Germinal center (tissue), 1 donor: ENCODE measurements around the gene MFAP3L.

Experiments used
- DNase-seq: peaks from one replicate; pipeline ENCODE4 v3.0.0; 2012; ENCODE audit warnings: mixed read lengths, low spot score

Gene MFAP3L

GRCh38 chr4:170022211-170022610 lies 4.0 kb downstream of the MFAP3L start:
- DNase-seq, result no peak

GRCh38 chr4:170017252-170017651 lies 8.9 kb downstream of the MFAP3L start:
- no peak for DNase-seq

DNA sequence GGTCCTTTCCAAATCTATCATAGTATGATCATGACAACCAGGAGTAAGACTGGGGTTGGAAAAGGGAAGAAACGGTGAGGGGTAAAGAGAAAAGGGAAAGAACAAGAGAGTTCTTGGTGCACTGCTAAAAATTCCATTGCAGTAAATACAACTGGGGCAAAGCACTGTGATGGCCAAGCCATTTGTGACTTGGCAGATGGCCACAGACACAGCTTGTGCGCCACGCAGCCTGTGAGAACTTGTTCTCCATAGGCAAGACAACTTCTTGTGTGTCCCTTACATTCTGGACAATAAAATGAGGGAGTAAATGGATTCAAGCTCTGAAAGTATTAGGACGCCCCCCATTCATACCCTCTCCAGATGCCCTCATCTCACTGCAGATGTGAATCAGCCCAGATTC lies 10.9 kb downstream of the MFAP3L start:
- DNase-seq, result no peak

DNA sequence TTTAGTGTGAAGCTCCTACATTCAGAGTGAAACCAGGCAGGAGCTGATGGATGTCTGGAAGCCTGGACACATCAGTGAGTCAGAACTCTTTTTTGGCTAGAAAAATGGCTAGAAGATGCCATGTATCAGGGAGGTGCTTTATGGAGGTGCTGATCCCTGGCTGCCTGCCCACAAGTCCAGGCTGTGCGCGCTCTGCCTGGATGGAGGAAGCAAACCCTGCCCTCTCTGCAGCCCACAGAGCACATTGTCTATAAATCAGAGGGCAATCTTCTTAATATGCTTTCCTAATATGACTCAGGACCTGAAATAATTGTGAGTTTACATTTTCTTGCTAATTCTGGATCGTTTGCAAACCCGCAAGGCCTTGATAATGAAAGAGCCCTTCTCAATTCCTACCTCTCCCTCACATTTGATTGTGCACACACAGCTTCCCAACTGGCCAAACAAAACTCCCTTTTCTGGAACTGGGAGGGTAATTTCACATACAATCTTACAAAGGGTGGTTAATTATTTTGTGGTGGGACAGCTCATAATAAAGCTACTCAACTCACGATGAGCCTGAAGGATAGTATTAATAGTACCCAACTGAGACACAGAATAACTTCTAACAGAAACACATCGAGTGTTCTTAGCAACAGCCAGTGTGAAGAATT lies 11.7 kb downstream of the MFAP3L start:
- DNase-seq, result no peak

DNA sequence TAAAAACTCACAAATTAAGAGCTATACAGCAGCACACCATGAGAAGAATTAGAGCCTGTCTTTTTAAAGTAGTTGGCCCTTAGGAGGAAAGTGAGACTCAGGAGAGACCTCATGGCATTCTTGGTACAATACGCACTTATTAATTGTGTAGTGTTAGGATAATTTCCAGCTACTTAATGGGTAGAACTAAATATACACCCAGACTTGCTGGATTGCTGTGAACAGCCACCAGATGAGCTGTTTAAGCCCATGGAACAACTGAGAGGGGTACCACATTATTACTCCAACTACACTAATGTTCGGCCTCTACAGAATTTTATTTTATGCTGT lies 13.6 kb downstream of the MFAP3L start:
- no peak for DNase-seq

DNA sequence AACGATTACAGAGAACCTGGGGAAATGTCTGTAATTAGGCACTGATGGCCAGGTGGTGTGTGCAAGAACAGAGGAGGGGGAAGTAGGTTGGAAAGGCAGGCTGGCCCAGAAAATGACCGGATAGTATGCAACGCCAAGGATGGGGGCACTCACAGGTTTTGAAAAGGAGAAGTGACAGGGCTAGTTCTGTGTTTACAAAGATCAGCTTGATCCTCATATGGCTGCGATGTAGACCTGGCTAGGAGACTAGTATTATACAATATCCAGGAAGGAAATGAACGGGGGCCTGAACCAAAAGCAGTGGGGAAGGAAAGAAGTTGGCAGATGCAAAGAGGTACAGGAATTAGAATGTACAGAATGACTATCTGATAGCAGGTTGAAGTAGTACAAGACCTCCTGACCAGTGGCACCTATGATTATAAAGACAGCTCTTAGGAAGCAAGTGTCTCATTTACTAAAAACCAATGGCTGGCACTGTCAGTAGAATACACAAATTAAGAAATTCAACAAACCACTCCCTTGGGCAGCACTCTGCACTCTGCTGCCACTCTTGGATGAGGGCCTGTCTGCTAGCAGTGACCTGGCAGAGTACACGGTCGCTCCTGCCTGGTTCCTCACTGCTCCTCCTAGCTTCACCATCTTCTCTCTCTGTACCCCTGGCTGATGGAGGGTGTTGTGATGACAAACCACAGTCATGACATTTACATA lies 14.1 kb downstream of the MFAP3L start:
- DNase-seq, result no peak

GRCh38 chr4:170009291-170009690 lies 16.9 kb downstream of the MFAP3L start:
- DNase-seq, result no peak

GRCh38 chr4:170008801-170009200 lies 17.4 kb downstream of the MFAP3L start:
- no peak for DNase-seq

DNA sequence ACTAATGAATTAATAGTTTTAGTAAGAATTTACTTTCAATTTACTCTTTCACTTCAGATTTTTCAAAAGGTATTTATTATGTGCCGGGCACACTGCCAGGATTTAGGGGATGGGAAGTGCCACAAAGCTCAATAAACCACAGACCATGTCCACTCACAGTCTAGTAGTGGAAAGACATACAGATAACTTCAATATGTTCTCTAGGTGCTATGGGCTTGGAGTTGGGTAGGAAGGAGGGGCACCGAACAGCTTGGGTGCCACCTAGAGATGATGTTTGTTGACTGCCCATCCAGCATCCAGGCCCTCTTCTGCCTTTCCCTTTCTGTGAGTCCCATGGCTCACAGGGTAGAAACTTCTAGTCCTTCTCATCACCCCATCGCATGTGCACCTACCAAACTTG lies 17.8 kb downstream of the MFAP3L start:
- no peak for DNase-seq

DNA sequence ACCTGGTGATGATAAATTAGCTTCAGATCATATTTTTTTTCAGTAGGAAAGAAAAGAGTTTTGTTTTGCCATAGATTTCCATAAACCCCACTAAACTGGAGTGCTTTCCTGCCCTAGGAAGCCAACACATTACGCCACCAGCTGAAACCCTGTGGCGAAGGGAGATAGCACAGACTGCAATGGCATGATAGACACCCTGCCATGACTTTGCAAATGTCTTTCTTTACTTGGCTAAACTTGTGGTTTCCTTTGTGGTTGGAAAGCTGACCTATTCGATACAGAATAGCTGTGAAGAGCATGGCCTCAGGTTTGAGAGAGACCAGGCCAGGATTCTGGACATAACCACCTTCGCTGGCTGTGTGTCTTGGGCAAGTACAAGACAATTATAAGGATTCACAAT lies 19.1 kb downstream of the MFAP3L start:
- DNase-seq, result no peak

DNA sequence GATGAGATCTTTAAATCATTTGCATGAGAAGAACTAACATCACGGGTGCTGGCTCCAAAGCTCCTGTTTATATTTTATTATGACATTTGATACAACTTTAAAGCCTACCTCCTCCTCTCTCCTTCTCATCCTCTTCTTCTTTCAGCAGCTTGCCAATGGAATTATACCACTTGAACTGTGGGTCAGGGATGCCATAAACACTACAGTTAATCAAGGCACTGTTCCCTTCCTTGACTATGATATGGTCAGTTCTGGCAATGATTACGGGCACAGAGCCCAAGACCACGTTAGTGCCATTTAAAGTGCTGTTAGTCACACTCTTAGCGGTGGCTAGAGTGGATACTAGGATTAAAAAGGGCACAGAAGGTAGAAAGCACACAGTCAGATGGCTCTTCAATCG lies 20.7 kb downstream of the MFAP3L start:
- no peak for DNase-seq

DNA sequence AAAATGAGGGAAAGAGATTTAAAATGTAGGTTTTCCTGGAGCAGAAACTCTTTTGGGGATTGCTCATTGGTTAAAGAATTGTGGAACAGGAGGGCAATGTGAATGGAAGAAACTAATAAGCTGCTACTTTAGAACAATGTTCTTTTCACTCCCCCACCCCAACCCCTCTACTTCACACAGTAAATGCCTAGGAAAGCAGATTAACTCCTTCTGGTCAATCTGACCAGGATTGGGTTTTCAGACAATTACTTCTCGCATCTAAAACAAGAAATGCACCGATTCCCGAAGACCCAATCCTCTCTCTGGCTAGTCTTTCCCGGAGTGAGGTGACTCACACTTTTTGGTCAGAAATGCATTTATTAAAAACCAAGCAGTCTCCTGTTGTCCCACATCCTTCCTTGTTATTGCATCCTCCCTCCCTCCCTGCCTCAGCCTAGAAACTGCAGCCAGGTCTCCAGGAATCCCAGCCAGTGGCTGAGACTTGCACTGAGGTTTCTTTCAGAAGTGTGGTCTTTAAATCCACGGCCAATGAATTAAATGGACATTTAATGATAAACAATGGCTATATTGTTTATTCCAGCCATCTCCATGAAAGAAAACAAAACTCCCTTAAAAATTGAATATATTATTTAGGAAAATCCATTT lies 21.4 kb downstream of the MFAP3L start:
- DNase-seq, result no peak

DNA sequence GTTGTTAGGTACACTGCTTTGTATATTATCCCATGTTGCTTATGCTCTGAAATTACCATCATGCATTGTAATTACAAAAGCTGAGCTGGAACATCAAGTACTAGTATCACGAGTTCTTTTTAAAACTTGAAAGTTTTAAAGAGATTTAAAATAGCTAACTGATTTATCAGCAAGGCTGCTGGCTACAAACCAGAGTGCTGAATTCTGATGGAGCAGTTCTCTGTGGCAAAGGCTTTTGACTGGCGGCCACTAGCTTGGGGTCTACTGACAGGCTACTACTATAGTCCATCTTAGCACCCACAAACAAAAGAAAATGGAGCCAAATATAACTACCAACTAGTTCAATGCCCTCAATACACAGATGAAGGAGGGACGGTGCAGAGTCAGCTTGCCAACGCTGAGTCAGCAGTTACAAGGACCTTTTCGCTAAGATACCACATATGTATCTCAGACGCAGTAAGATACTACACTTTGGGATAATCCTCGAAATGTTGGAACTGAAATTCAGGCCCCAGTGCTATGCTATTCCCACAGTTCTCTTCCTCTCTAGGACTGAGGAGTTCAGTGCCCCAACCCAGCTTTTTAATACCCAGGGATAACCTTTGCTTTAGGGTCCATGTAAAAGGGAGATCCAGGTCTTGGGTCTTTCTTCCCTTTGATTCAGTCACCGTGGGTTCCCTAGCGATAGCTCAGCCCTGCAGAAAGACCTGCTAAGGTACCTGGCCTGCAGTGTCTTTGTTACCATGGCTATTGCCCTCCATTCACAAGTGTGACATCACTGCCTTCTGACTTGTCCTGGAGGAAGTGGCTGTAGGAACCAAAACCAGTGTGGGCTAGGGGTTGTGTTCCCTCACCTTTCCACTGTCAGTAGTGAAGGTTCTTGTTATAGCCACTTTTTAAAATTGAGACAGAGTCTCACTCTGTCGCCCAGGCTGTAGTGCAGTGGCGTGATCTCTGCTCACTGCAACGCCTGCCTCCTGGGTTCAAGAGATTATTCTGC lies 22.8 kb downstream of the MFAP3L start:
- no peak for DNase-seq

DNA sequence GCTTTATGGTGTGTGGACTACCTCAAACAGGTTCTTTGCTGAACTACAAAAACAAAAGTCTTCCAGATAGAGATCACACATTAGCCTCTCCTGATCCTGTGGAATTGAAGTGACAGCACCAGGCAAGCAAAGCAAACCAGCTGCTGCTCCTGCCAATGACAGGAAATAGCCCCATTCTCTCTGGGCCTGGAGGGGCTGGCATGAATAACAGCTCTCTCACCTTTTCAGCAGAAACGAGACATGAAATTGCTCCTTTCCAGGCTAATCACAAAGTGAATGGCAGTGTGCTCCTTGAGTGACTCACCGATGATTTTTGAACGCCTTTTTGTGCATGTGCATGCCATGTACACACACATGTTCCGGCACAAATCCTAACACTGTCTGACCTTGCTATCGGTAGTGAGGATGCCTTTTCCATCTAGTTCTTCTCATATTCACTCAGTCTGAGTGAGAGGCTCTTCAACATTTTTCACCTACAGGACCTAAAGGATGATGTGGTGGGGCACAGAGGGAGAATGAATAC lies 24.4 kb downstream of the MFAP3L start:
- no peak for DNase-seq

DNA sequence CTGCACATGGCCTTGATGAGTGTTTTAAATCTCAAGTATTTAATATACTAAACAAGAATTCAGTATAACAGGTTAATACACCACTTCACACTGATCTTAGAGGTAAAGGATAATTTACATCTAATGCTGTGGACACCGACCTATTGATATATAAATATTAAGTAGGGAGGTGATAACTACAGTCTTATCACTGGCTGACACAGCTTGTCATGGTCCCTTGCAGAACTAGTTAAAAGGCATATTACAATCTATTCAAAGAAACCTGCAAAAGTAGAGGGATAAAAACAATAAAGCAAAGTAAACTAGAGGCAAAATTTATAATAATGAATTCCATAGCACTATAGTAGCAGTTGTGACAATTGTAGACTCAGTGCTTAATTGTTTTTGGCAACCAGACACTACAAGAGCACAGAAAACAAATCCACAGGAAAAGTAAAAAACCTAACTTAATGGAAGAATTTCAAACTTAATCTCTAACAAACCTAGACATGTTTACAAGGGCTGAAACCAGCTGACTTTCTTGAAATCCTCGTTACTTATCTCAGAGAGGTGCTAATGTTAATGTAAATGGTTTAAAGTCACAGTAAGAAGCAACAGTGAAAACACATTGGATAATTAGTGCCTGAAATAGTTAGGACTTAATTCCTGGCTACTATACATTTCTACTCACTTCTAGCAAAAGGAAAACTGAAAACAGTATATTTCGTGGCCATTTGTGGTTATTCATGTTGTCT lies 25.0 kb downstream of the MFAP3L start:
- DNase-seq, result no peak

DNA sequence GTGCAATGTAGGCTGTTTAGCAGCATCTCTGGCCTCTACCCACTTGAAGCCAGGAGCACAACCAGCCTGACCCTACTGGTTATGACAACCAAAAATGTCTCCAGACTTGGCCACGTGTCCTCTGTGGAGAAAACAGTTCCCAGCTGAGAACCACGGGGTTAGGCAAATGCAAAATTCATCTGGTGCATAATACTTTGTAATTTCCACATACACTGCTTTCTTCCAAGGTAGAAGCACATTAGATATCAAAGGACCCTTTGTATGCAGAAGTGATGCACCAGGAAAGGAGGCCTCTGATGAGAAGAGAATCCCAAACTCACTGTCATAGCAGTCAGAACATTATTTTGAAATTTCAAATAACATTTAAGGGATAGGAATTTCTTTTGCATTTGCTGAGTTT lies 26.3 kb downstream of the MFAP3L start:
- no peak for DNase-seq

- DNase-seq, result no peak
Measured at GRCh38 chr4:169998981-169999380, 27.2 kb downstream of the MFAP3L start.

DNA sequence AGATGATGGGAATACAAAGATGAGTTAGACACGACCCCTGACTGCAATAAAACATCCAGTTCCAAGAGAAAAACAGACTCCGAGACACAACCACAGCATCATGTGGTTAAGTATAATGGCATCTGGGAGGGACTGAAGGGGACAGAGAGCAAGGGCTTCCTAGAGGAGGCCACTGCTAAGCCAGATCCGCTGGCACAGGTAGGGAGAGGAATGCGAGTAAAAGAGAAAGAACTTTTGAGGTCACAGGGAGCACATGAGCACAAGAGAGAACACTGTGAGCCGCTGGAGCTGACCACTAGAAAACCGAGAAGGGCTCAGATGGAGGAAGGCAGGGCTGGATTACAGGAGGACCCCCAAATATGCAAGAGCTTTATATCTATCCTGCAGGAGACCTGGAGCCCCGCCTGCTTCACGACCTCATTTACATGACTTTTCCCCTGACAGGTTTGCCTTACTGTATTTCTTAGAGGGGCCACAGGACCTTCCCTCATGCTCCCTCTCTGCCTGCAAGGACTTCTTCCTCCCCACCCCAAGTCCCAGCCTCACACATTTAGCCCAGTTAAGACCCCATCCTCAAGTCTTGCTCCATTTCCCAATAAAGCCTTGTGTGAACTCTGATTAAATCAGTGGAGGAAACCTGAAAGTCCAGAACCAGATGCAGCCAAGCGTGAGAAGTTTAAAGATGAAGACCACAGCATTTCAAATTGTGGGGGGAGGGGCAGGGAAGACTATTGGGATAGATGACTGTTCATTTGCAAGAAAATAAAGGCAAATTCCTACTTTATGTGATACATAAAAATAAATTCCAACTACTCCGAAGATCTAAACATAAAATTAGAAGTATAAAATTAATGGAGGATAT lies 29.6 kb downstream of the MFAP3L start:
- no peak for DNase-seq

DNA sequence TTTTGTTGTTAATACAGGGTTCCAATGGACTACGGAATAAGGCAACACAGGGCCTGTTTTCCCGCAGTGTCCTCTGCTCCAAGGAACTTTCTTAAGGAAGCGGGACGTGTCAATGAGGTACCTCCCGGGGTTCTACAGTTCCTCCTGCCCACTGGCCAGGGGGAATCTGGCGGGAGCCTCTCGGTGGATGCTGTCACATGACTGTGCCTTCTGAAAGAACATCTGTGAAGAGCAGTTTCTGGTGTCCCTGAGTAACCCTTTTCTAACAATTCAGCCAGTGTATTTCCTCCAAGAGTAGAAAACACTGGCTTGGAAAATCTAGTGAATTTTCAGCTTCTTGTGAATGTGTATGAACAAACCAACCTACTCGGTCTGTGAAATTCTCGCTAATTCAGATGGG lies 32.7 kb downstream of the MFAP3L start:
- no peak for DNase-seq

GRCh38 chr4:169988252-169988651 lies 37.9 kb downstream of the MFAP3L start:
- no peak for DNase-seq
